Caco-2 (cell line): Measurements from ENCODE around the gene DSC1. TPM values are rescaled to one million over a fixed set of nuclear protein-coding genes. Genes with fewer than 3 reads are reported as not detected.

Experiments
- BruUV-seq: library from RNA; stranded (reverse); fragments of 400-500 nt; replicated peaks from 2 replicates; lab custom pipeline; 2021; lab: Mats Ljungman, UMichigan
- CTCF ChIA-PET: fragments of 300-600 bp; sonication (Branson Sonifier 250); formaldehyde crosslinking; loops from one replicate; lab custom pipeline; 2022; ENCODE audit warnings: antibody characterized with exemption; lab: Charles Lee
- POLR2A ChIA-PET: fragments of 300-600 bp; sonication (Branson Sonifier 250); formaldehyde crosslinking; loops from one replicate; lab custom pipeline; 2022; ENCODE audit warnings: antibody characterized with exemption; lab: Charles Lee
- DNase-seq, 2 experiments: peaks; one replicate each; pipeline versions ENCODE4 v3.0.0 to v3.0.0-alpha.2; 2020 to 2022
- H3K27me3 ChIP-seq: replicated peaks from 2 replicates; pipeline ENCODE4 v1.6.0; 2011; ENCODE audit warnings: low read length; ENCODE audit not compliant: control insufficient read depth, insufficient read depth
- H3K36me3 ChIP-seq: 2 replicates; pipeline ENCODE4 v1.5.1; 2011; ENCODE audit warnings: low read length; ENCODE audit not compliant: control insufficient read depth, insufficient read depth
- H3K4me1 ChIP-seq: fragments of 250-450 bp; sonication (Bioruptor Pico); 2 replicates; pipeline ENCODE4 v1.5.1; 2020; ENCODE audit warnings: mild to moderate bottlenecking
- H3K4me3 ChIP-seq: 2 replicates; pipeline ENCODE4 v1.5.1; 2011; ENCODE audit warnings: low read depth, mild to moderate bottlenecking, control low read depth, low read length
- H3K9me3 ChIP-seq: fragments of 250-450 bp; sonication (Bioruptor Pico); 2 replicates; pipeline ENCODE4 v1.5.1; 2020; ENCODE audit warnings: mild to moderate bottlenecking, moderate library complexity
- H3K27ac Mint-ChIP-seq: one replicate; pipeline ENCODE4 v1.8.0; 2022; ENCODE audit warnings: mixed read lengths; ENCODE audit not compliant: unreplicated experiment
- H3K27me3 Mint-ChIP-seq: one replicate; pipeline ENCODE4 v1.8.0; 2022; ENCODE audit warnings: mixed read lengths; ENCODE audit not compliant: insufficient read depth, unreplicated experiment
- H3K36me3 Mint-ChIP-seq: one replicate; pipeline ENCODE4 v1.8.0; 2022; ENCODE audit warnings: mild to moderate bottlenecking, mixed read lengths; ENCODE audit not compliant: insufficient read depth, unreplicated experiment
- H3K4me1 Mint-ChIP-seq: one replicate; pipeline ENCODE4 v1.8.0; 2022; ENCODE audit warnings: low read depth, mixed read lengths; ENCODE audit not compliant: unreplicated experiment
- H3K4me3 Mint-ChIP-seq: one replicate; pipeline ENCODE4 v1.8.0; 2022; ENCODE audit warnings: mild to moderate bottlenecking, moderate library complexity, mixed read lengths; ENCODE audit not compliant: unreplicated experiment
- H3K9me3 Mint-ChIP-seq: one replicate; pipeline ENCODE4 v1.8.0; 2022; ENCODE audit warnings: mixed read lengths; ENCODE audit not compliant: unreplicated experiment
- intact Hi-C: fragments of 100-400 bp; cut with micrococcal nuclease; formaldehyde crosslinking; loops from one replicate; pipeline ENCODE4 v1.10.0; 2022; ENCODE audit not compliant: unreplicated experiment
- total RNA-seq: library from RNA; stranded (reverse); gene quantifications from 2 replicates; pipeline ENCODE4 v1.2.3, GENCODE V29; 2022
- TF ChIP-seq, protein P1 (sequence below), 2 experiments: fragments of 200-600 bp in 1 of 2; IDR thresholded peaks; 1 replicate in 1 of 2; 2 replicates in 1 of 2; pipeline versions ENCODE4 v1.5.1 to v1.8.0; 2011 to 2022; ENCODE audit warnings: antibody characterized with exemption in 1 of 2, control low read depth in 1 of 2, inconsistent platforms in 1 of 2, low read depth in 1 of 2, low read length in 1 of 2, mild to moderate bottlenecking in 1 of 2, moderate library complexity in 1 of 2; ENCODE audit not compliant: insufficient read depth in 1 of 2, severe bottlenecking in 1 of 2, unreplicated experiment in 1 of 2

Gene DSC1
- total RNA-seq, 1 experiment from 2014 or later: 0.11 TPM

- H3K36me3 Mint-ChIP-seq: no peaks in the 10 kb centered on the region
- H3K9me3 Mint-ChIP-seq: no peaks in the 10 kb centered on the region
- H3K27me3 ChIP-seq: no peaks in the 10 kb centered on the region
- CTCF ChIA-PET: no interaction called here
- H3K27ac Mint-ChIP-seq: no peak overlapping the region
- H3K27me3 Mint-ChIP-seq: no peaks in the 10 kb centered on the region
- no peaks in the 10 kb centered on the region for H3K4me1 Mint-ChIP-seq
- TF ChIP-seq, protein P1, sequence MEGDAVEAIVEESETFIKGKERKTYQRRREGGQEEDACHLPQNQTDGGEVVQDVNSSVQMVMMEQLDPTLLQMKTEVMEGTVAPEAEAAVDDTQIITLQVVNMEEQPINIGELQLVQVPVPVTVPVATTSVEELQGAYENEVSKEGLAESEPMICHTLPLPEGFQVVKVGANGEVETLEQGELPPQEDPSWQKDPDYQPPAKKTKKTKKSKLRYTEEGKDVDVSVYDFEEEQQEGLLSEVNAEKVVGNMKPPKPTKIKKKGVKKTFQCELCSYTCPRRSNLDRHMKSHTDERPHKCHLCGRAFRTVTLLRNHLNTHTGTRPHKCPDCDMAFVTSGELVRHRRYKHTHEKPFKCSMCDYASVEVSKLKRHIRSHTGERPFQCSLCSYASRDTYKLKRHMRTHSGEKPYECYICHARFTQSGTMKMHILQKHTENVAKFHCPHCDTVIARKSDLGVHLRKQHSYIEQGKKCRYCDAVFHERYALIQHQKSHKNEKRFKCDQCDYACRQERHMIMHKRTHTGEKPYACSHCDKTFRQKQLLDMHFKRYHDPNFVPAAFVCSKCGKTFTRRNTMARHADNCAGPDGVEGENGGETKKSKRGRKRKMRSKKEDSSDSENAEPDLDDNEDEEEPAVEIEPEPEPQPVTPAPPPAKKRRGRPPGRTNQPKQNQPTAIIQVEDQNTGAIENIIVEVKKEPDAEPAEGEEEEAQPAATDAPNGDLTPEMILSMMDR (IDR thresholded peaks at IDR 0.05; ENCODE audit: insufficient read depth in 1 of 2, low read depth in 1 of 2, low read length in 1 of 2, severe bottlenecking in 1 of 2, unreplicated experiment in 1 of 2): no peak
- no TSS peak for BruUV-seq
- intact Hi-C loops: no loop called here
- no peaks in the 10 kb centered on the region for H3K9me3 ChIP-seq
- H3K4me1 ChIP-seq: no peaks in the 10 kb centered on the region
- POLR2A ChIA-PET: no interaction called here
- no peaks in the 10 kb centered on the region for H3K36me3 ChIP-seq
- DNase-seq: no peak
- no peak overlapping the region for H3K4me3 Mint-ChIP-seq
- no peak overlapping the region for H3K4me3 ChIP-seq
These were observed 14.1 kb downstream of the DSC1 start for GRCh38 chr18:31148600-31148999.

- H3K4me1 Mint-ChIP-seq: peaks cover 6% of the 10 kb centered on the region
- H3K27ac Mint-ChIP-seq: no peak overlapping the region
- ChIA-PET POLR2A (no interaction called here), CTCF (no interaction called here)
- Histone ChIP-seq H3K9me3 (no peaks in the 10 kb centered on the region), H3K27me3 (no peaks in the 10 kb centered on the region), H3K4me3 (no peak overlapping the region), H3K36me3 (no peaks in the 10 kb centered on the region), H3K4me1 (no peaks in the 10 kb centered on the region)
- TF ChIP-seq, protein P1 (IDR thresholded peaks at IDR 0.05; ENCODE audit: insufficient read depth in 1 of 2, low read depth in 1 of 2, low read length in 1 of 2, severe bottlenecking in 1 of 2, unreplicated experiment in 1 of 2): no peak
- no peak for DNase-seq
- H3K36me3 Mint-ChIP-seq: no peaks in the 10 kb centered on the region
- BruUV-seq: no TSS peak
- intact Hi-C loops: no loop called here
- no peaks in the 10 kb centered on the region for H3K27me3 Mint-ChIP-seq
- no peaks in the 10 kb centered on the region for H3K9me3 Mint-ChIP-seq
- H3K4me3 Mint-ChIP-seq: no peak overlapping the region
These were observed 15.8 kb downstream of the DSC1 start for GRCh38 chr18:31146809-31147208.

DNA sequence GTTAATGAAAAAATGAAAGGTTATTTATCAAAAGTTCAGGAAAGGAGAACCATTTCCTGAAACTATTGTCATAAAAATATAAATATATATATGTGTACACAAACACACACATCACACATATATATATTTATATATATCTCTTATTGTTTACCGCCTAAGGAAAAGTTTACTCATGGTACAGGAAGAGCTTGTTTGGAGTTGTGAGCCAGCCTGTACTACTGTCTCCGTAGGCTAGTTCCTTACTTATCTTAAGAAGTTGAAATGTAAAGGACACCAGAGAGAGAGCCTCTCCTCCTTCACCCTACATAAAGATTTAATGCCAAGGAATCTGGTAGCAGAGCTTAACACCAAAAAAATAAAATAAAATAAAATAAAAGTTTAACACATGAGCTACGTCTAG is 19.6 kb downstream of the DSC1 start:
- DNase-seq: no peak
- no peaks in the 10 kb centered on the region for H3K36me3 Mint-ChIP-seq
- ChIA-PET CTCF (no interaction called here), POLR2A (interaction anchor here (0.6 kb wide), 1 partner anchor 41 kb away, joined by 3 read pairs; no protein-coding TSS in a partner anchor)
- H3K4me3 Mint-ChIP-seq: no peak overlapping the region
- H3K27me3 Mint-ChIP-seq: no peaks in the 10 kb centered on the region
- H3K9me3 ChIP-seq: no peaks in the 10 kb centered on the region
- H3K27ac Mint-ChIP-seq: no peak overlapping the region
- no TSS peak for BruUV-seq
- intact Hi-C loops: no loop called here
- H3K4me1 ChIP-seq: no peaks in the 10 kb centered on the region; the same call in 1 of the 2 replicates
- H3K4me3 ChIP-seq: no peak overlapping the region
- no peaks in the 10 kb centered on the region for H3K9me3 Mint-ChIP-seq
- peaks cover 11% of the 10 kb centered on the region for H3K4me1 Mint-ChIP-seq
- TF ChIP-seq, protein P1 (IDR thresholded peaks at IDR 0.05; ENCODE audit: insufficient read depth in 1 of 2, low read depth in 1 of 2, low read length in 1 of 2, severe bottlenecking in 1 of 2, unreplicated experiment in 1 of 2): no peak
- no peaks in the 10 kb centered on the region for H3K36me3 ChIP-seq
- H3K27me3 ChIP-seq: no peaks in the 10 kb centered on the region
